ENCODE results near the gene ZNF385D.

- TF ChIP-seq POLR2AphosphoS5 (IDR thresholded peaks at IDR 0.05; ENCODE audit: borderline replicate concordance, low read depth, low read length) (no peak), EZH2 (IDR thresholded peaks at IDR 0.05) (no peak), FOXP2 (optimal IDR thresholded peaks at IDR 0.05; ENCODE audit: control extremely low read depth, extremely low read length, insufficient read depth) (no peak)
Observed at GRCh38 chr3:21792176-21792575, 41.2 kb upstream of the ZNF385D start.

All from SK-N-MC (cell line).